Muscle layer of duodenum (tissue), 2 donors: ENCODE measurements around the gene SPEF1.
A peak's percentile ranks its signal among the peaks of the same experiment; 100 is the strongest.

Experiments
- H3K27ac ChIP-seq: one replicate; pipeline ENCODE4 v1.7.0; 2013; ENCODE audit warnings: mild to moderate bottlenecking, low read length
- H3K27me3 ChIP-seq: one replicate; pipeline ENCODE4 v1.7.0; 2013; ENCODE audit warnings: low read depth, mild to moderate bottlenecking, control low read depth, low read length
- H3K36me3 ChIP-seq, 2 donors: one replicate each; pipeline ENCODE4 v1.7.0; 2013; ENCODE audit warnings: low read length in 2 of 2, control low read depth in 1 of 2, mild to moderate bottlenecking in 1 of 2; ENCODE audit not compliant: insufficient read depth in 2 of 2, control insufficient read depth in 1 of 2
- H3K4me1 ChIP-seq, 2 donors: one replicate each; pipeline ENCODE4 v1.7.0; 2013; ENCODE audit warnings: low read length in 2 of 2, mild to moderate bottlenecking in 2 of 2, control low read depth in 1 of 2, moderate library complexity in 1 of 2; ENCODE audit not compliant: insufficient read depth in 2 of 2, control insufficient read depth in 1 of 2
- H3K4me3 ChIP-seq, 2 donors: one replicate each; pipeline ENCODE4 v1.7.0; 2013; ENCODE audit warnings: low read length in 2 of 2, low read depth in 1 of 2, mild to moderate bottlenecking in 1 of 2
- H3K9me3 ChIP-seq, 2 donors: one replicate each; pipeline ENCODE4 v1.7.0; 2013; ENCODE audit warnings: low read length in 2 of 2, control low read depth in 1 of 2, mild to moderate bottlenecking in 1 of 2; ENCODE audit not compliant: control insufficient read depth in 1 of 2
- donor health status: healthy.

The SPEF1 gene

DNA sequence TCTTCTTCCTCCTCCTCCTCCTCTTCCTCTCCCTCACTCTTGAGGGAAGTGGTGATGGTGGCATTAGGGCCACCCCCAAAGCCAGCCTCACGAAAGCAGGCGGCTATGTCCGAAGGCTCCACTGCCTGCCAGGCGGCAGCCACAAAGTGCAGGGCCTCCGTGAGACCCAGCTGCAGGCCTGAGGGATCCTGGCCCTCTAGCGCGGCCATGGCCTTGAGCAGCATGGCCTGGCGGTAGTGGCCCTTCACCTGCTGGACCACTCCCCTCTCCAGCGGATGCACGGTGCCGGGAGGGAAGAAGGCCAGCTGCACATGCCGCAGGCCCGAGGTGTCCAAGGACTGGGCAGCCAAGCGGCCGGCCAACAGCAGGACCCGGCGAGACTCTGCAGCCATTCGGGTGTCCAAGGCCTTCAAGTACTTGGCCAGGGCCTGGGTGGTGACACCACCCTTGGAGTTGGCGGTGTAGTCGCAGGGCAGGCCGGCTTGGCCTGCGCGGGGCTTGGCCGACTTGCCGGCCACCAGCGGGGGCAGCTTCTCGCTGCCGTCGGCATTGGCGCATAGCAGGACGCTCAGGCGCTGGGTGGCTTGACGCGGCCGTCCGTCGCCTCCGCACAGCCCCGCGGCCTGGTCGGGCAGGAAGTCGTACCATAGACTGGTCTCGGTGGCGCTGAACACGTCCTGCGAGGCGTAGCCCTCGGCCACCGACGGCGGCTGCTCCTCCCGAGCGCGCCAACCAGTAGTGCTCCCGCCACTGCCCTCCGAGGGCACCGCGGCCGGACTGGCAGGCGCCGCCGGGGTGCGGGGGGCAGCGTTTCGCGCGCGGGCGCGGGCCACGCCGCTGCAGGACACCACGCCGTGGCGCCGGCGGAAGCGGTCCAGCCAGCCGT lies 4.2 kb upstream of the SPEF1 start:
- Histone ChIP-seq H3K4me1 (peaks cover 16 to 41% of the 10 kb centered on the region in 2 donors), H3K9me3 (no peaks in the 10 kb centered on the region), H3K27me3 (no peaks in the 10 kb centered on the region), H3K36me3 (no peaks in the 10 kb centered on the region), H3K4me3 (peak overlapping the region; percentile 70 to 73), H3K27ac (no peak overlapping the region)

GRCh38 chr20:3784863-3785239 lies 3.6 kb upstream of the SPEF1 start:
- no peaks in the 10 kb centered on the region for H3K36me3 ChIP-seq
- H3K4me3 ChIP-seq, result peak overlapping the region; percentile 70 to 73
- no peak overlapping the region for H3K27ac ChIP-seq
- H3K4me1 ChIP-seq, result peaks cover 16 to 41% of the 10 kb centered on the region in 2 donors
- no peaks in the 10 kb centered on the region for H3K9me3 ChIP-seq
- no peaks in the 10 kb centered on the region for H3K27me3 ChIP-seq

DNA sequence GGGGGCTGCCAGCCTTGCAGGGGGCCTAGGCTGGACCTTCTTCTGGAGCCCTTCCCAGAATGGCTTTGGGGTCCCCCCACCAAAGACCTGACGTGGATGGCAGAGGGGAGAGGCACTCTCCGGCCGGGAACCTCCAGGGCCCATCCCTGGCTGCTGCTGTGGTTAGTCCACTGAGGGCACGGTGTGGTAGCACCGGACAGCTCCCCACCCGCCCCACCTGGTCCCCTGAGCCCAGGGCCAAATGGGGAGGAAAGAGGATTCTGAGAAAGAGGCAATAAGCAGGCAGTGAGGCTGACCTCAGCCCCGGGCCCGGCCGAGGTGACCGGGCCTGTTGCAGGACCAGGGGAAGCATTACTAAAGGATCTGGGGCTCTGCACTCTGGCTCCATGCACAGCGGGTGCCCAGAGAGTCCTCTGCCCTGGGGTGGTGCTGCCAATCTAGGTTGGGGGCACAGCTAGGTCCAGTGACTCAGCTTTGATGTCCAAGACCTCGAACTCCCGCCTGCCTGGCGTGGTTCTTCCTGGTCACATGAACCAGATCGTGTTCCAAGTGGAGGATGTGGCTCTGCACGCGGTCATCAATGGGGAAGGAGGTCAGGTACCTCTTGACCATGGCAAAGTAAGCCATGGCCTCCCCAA lies 3.1 kb upstream of the SPEF1 start:
- Histone ChIP-seq H3K36me3 (no peaks in the 10 kb centered on the region), H3K27ac (no peak overlapping the region), H3K27me3 (no peaks in the 10 kb centered on the region), H3K4me3 (peak overlapping the region; percentile 30 to 73), H3K4me1 (peaks cover 16 to 41% of the 10 kb centered on the region in 2 donors), H3K9me3 (no peaks in the 10 kb centered on the region)

- no peak overlapping the region for H3K4me3 ChIP-seq
- no peaks in the 10 kb centered on the region for H3K36me3 ChIP-seq
- H3K27ac ChIP-seq, result no peak overlapping the region
- H3K4me1 ChIP-seq, result peaks cover 16 to 44% of the 10 kb centered on the region in 2 donors
- no peaks in the 10 kb centered on the region for H3K27me3 ChIP-seq
- H3K9me3 ChIP-seq, result no peaks in the 10 kb centered on the region
Observed at GRCh38 chr20:3783511-3784195, 2.4 kb upstream of the SPEF1 start.

GRCh38 chr20:3783068-3783489 lies 1.8 kb upstream of the SPEF1 start:
- Histone ChIP-seq H3K4me1 (peaks cover 16 to 49% of the 10 kb centered on the region in 2 donors), H3K4me3 (no peak overlapping the region), H3K36me3 (no peaks in the 10 kb centered on the region), H3K9me3 (no peaks in the 10 kb centered on the region), H3K27me3 (no peaks in the 10 kb centered on the region), H3K27ac (no peak overlapping the region)

GRCh38 chr20:3782597-3782996 lies 1.3 kb upstream of the SPEF1 start:
- Histone ChIP-seq H3K36me3 (no peaks in the 10 kb centered on the region), H3K9me3 (no peaks in the 10 kb centered on the region), H3K4me1 (peaks cover 16 to 51% of the 10 kb centered on the region in 2 donors), H3K27ac (no peak overlapping the region), H3K27me3 (no peaks in the 10 kb centered on the region), H3K4me3 (no peak overlapping the region)

GRCh38 chr20:3778976-3779375 lies 2.3 kb downstream of the SPEF1 start:
- Histone ChIP-seq H3K4me3 (no peak overlapping the region), H3K36me3 (no peaks in the 10 kb centered on the region), H3K27me3 (no peaks in the 10 kb centered on the region), H3K27ac (no peak overlapping the region), H3K9me3 (no peaks in the 10 kb centered on the region), H3K4me1 (peaks cover 5 to 29% of the 10 kb centered on the region in 2 donors)

- H3K4me1 ChIP-seq, result peaks cover 5 to 22% of the 10 kb centered on the region in 2 donors
- no peak overlapping the region for H3K27ac ChIP-seq
Observed at GRCh38 chr20:3777716-3778629, 3.3 kb downstream of the SPEF1 start.

DNA sequence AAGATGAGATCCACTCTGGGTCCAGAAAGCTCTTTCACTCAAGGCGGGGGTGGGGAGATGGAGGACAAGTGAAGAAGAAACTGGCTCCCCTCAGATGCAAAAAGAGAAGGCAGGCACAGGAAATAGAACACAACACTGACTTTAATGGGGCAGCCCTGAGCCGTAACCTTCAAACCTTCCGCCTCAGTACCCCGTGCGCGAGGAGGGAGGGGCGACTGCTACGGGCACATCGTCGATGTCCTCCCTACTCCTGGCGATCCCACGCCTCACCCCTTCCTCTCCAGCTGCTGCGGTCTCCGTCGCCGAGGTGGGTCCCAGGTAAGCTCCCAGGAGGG lies 3.9 kb downstream of the SPEF1 start:
- Histone ChIP-seq H3K27me3 (no peaks in the 10 kb centered on the region), H3K9me3 (no peaks in the 10 kb centered on the region), H3K36me3 (no peaks in the 10 kb centered on the region), H3K27ac (no peak overlapping the region), H3K4me1 (peaks cover 5 to 22% of the 10 kb centered on the region in 2 donors), H3K4me3 (peak overlapping the region; percentile 61 to 74)

More at GRCh38 chr20:3777716-3778629, 3.3 kb downstream of the SPEF1 start:
- Histone ChIP-seq H3K4me3 (peak overlapping the region; percentile 61 to 74), H3K9me3 (no peaks in the 10 kb centered on the region), H3K27me3 (no peaks in the 10 kb centered on the region), H3K36me3 (no peaks in the 10 kb centered on the region)

DNA sequence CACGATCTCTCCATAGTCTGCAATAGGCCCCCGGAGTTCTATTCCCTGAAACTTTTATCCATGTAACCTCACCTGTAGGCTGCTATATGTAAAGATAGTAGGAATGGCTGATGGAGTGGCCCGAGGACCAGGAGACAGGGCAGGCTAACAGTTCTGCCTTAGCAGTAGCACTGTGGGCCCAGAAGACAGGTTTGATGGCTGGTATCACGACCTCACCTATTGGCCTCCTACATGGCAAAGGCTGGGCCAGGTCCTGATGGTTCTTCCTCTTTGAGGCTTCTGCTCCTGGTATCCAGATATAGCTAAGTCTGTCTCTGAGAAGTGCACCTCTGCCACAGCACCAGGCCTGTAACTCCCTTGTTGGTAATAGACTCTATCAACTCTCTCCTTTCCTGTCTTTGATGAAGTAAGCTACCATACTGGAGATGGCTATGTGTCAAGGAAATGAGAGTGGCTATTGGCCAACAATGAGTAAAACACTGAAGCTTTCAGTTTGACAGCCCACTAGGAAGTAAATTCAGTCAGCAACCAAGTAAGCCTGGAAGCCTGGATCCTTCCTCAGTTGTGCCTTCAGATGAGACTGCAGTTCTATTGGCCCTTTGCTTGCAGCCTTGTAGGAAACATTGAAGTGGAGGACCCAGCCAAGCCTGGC lies 5.7 kb downstream of the SPEF1 start:
- H3K9me3 ChIP-seq, result no peaks in the 10 kb centered on the region
- no peak overlapping the region for H3K4me3 ChIP-seq
- H3K27ac ChIP-seq, result no peak overlapping the region
- no peaks in the 10 kb centered on the region for H3K27me3 ChIP-seq
- peaks cover 0 to 16% of the 10 kb centered on the region in 2 donors for H3K4me1 ChIP-seq
- no peaks in the 10 kb centered on the region for H3K36me3 ChIP-seq
